IPS DF 19.7 (cell line): ENCODE measurements around the gene PABPC1L2B.
"Not testable (repeated sequence)": the region's sequence is repeated elsewhere in the genome, so short reads cannot be mapped to it uniquely, and the experiment has no call there.

ENCODE experiments used
- DNase-seq: peaks from one replicate; pipeline ENCODE4 v3.0.0-alpha.2; 2013; ENCODE audit warnings: low read depth, low spot score

PABPC1L2B gene

DNA sequence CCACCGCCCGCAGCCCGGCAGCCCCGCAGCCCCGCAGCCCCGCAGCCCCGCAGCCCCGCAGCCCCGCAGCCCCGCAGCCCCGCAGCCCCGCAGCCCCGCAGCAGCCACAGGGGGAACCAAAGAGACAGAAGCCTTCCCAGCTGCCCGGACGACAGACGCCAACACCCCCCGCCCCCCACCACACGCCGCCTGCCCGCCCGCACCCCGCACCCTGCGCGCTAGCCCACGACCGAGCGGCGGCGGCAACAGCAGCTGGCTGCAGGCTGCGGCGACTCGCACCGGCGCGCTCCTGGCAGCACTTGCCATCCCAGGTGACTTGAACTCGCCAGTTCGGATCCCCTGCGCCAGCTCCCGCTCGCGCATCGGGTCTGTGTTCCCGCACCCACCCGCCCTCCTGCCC lies at the start of gene PABPC1L2B:
Gene PABPC1L2B, plus strand, starts transcription at position 207 of the 400 bp plus-strand sequence. CDS start 704 bp downstream, outside the sequence.
- DNase-seq: not testable (repeated sequence)

DNA sequence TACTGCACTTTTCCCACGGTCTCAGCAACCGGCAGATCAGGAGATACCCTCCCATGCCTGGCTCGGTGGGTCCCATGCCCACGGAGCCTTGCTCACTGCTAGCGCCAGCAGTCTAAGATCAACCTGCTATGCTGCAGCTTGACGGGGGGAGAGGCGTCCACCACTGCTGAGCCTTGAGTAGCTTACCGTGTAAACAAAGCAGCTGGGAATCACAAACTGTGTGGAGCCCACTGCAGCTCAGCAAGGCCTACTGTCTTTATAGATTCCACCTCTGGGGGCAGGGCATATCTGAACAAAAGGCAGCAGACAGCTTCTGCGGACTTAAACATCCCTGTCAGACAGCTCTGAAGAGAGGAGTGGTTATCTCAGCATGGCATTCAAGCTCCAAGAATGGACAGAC lies 42.8 kb upstream of the PABPC1L2B start:
- not testable (repeated sequence) for DNase-seq

DNA sequence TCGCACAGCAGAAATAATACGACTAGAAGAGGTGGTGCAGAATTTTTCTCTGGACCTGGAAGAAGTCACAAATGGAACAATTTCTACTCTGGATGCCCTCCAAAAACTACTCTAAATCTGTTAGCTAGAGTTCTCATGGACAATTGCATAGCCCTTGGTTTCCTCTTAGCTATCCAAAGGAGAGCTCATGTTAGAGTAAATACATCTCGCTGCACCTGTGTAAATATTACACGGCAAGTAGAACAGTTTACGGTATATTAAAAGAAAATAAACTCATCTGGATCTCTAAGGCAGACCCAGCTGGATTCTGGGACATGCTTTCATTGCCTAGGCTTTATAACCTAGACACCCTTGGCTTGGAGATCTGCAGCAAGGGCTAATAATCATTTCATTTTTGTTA lies 30.9 kb upstream of the PABPC1L2B start:
- DNase-seq: not testable (repeated sequence)

DNA sequence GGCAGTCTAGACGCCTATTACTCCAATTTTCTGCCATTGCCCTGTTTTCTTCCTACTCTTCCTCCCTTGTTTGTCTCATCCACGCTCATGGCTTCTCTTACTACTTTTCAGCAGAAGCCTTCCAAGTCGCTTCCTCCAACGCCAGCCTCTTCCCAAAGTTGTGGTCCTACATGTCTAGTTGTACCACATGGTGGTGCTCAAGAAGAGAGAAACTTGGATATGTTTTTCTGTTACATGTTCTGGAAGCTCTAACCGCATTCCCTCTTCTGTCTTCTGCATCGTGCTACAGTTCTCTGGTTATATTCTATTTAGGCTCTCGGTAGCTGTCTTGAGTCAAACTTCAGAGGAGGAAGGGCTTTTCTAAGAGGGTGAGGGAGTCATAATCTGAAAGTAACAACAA lies 27.9 kb upstream of the PABPC1L2B start:
- not testable (repeated sequence) for DNase-seq

DNA sequence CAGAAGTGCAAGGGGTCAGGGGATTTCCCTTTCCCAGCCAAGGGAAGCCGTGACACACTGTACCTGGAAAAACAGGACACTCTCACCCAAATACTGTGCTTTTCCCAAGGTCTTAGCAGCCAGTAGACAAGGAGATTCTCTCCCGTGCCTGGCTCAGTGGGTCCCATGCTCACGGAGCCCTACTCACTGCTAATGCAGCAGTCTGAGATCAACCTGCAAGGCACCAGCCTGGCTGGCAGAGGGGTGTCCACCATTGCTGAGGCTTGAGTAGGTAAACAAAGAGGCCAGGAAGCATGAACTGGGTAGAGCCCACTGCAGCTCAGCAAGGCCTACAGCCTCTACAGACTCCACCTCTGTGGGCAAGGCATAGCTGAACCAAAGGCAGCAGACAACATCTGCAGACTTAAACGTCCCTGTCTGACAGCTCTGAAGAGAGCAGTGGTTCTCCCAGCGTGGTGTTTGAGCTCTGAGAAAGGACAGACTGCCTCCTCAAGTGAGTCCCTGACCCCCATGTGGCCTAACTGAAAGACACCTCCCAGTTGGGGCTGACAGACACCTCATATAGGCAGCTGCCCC lies 21.8 kb upstream of the PABPC1L2B start:
- DNase-seq: not testable (repeated sequence)

DNA sequence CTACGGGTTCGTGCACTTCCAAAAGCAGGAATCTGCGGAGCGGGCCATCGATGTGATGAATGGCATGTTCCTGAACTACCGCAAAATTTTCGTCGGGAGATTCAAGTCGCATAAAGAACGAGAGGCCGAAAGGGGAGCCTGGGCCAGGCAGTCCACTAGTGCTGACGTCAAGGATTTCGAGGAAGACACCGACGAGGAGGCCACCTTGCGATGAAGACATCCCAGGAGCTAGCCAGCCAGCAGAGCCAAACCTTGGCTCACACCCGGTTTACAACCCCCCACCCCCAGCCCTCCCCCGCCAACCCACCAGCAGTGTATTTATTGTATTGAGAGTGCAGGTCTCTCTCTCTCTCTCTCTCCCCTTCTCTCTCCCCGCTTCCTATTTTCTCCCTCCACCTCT lies 1.3 kb downstream of the PABPC1L2B start:
- not testable (repeated sequence) for DNase-seq

DNA sequence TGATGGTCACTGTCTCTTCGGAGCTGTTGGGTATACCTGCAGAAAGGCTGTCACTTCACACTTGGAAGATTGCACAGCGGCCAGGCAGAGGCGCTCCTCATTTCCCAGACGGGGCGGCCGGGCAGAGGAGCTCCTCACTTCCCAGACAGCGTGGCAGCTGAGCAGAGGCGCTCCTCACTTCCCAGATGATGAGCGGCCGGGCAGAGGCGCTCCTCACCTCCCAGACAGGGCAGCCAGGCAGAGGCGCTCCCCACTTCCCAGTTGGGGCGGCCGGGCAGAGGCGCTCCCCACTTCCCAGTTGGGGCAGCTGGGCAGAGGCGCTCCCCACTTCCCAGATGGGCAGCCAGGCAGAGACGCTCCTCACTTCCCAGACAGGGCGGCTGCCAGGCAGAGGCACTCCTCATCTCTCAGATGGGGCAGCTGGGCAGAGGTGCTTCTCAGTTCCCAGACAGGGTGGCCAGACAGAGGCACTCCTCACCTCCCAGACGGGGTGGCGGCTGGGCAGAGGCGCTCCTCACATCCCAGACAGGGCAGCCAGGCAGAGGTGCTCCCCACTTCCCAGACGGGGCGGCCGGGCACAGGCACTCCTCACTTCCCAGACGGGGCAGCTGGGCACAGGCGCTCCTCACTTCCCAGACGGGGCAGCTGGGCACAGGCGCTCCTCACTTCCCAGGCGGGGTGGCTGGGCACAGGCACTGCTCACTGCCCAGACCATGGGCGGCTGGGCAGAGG lies 18.8 kb downstream of the PABPC1L2B start:
- no peak for DNase-seq

DNA sequence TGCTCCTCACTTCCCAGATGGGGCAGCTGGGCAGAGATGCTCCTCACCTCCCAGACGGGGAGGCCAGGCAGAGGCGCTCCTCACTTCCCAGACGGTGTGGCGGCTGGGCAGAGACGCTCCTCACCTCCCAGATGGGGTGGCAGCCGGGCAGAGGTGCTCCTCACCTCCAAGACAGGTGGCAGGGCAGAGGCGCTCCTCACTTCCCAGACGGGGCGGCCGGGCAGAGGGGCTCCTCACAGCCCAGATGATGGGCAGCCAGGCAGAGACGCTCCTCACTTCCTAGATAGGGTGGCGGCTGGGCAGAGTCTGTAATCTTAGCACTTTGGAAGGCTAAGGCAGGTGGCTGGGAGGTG lies 19.3 kb downstream of the PABPC1L2B start:
- DNase-seq: not testable (repeated sequence)

DNA sequence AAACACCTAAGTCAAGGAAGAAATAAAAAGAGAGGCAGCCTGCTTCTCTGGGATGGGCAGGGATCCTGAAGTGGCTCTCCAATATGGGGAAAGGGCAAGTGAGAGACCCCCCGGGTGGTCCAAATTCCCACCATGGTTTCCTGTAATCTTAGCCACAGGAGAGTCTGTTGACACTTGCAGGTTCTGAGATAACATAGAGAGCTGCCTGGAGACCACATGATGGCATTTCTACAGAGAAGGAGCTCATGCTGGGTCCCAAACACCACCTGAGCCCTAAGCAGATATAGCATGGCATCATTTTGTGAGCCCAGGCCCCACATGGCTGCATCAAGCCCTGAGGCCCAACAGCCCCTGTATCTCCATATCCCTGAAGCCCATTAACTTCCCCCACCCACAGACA lies 26.1 kb downstream of the PABPC1L2B start:
- no peak for DNase-seq
